OCI-LY1 (cell line): ENCODE data around the gene NISCH.

Experiments used
- H2AFZ ChIP-seq: fragments of 200-600 bp; sonication (generic), shearing (Covaris generic); 2 replicates; pipeline ENCODE4 v1.6.0; 2014; ENCODE audit warnings: antibody characterized with exemption, mild to moderate bottlenecking, low read length
- H3F3A ChIP-seq: fragments of 200-600 bp; sonication (generic), shearing (Covaris generic); 2 replicates; pipeline ENCODE4 v1.6.0; 2014; ENCODE audit warnings: mild to moderate bottlenecking, antibody characterized with exemption, low read length, moderate library complexity; ENCODE audit not compliant: insufficient read depth
- H3K27ac ChIP-seq: fragments of 200-600 bp; sonication (generic); 2 replicates; pipeline ENCODE4 v1.5.1; 2014; ENCODE audit warnings: low read length, mixed run types, mild to moderate bottlenecking, low read depth; ENCODE audit not compliant: poor library complexity, severe bottlenecking
- H3K27me3 ChIP-seq: fragments of 200-600 bp; sonication (generic); 2 replicates; pipeline ENCODE4 v1.6.0; 2014; ENCODE audit warnings: antibody characterized with exemption, mild to moderate bottlenecking, low read length, moderate library complexity; ENCODE audit not compliant: insufficient read depth
- H3K36me3 ChIP-seq: fragments of 200-600 bp; sonication (generic); 2 replicates; pipeline ENCODE4 v1.6.1; 2014; ENCODE audit warnings: mild to moderate bottlenecking, antibody characterized with exemption, low read length, moderate library complexity, mixed read lengths; ENCODE audit not compliant: insufficient read depth
- H3K4me1 ChIP-seq: fragments of 200-600 bp; sonication (generic); 2 replicates; pipeline ENCODE4 v1.5.1; 2014; ENCODE audit warnings: mild to moderate bottlenecking, low read length, moderate library complexity; ENCODE audit not compliant: insufficient read depth, severe bottlenecking
- H3K4me2 ChIP-seq: fragments of 200-600 bp; sonication (generic), shearing (Covaris generic); 2 replicates; pipeline ENCODE4 v1.6.1; 2014; ENCODE audit warnings: low read length
- H3K4me3 ChIP-seq: fragments of 200-600 bp; sonication (generic); 2 replicates; pipeline ENCODE4 v1.5.1; 2014; ENCODE audit warnings: low read length, low read depth, mild to moderate bottlenecking, mixed read lengths; ENCODE audit not compliant: poor library complexity, severe bottlenecking
- H3K79me2 ChIP-seq: fragments of 200-600 bp; shearing (Covaris generic); 2 replicates; pipeline ENCODE4 v1.6.1; 2016; ENCODE audit warnings: mixed run types, low read length, mixed read lengths; ENCODE audit not compliant: insufficient read depth
- H3K9ac ChIP-seq: fragments of 200-600 bp; sonication (generic), shearing (Covaris generic); 2 replicates; pipeline ENCODE4 v1.6.1; 2014; ENCODE audit warnings: mild to moderate bottlenecking, low read length, mixed read lengths
- H3K9me2 ChIP-seq: fragments of 200-600 bp; sonication (generic), shearing (Covaris generic); 2 replicates; pipeline ENCODE4 v1.6.1; 2014; ENCODE audit warnings: low read depth, mild to moderate bottlenecking, low read length, mixed read lengths
- H3K9me3 ChIP-seq: fragments of 200-600 bp; shearing (Covaris generic); 2 replicates; pipeline ENCODE4 v1.6.1; 2014; ENCODE audit warnings: low read length, mixed read lengths
- H4K20me1 ChIP-seq: fragments of 200-600 bp; sonication (generic), shearing (Covaris generic); 2 replicates; pipeline ENCODE4 v1.6.0; 2016; ENCODE audit warnings: mild to moderate bottlenecking, low read length; ENCODE audit not compliant: insufficient read depth
- CTCF ChIP-seq: fragments of 200-600 bp; sonication (generic), shearing (Covaris generic); IDR thresholded peaks from 2 replicates; pipeline ENCODE4 v1.5.1; 2017; ENCODE audit warnings: mild to moderate bottlenecking, antibody characterized with exemption, low read length, moderate library complexity, mixed read lengths
- EZH2 ChIP-seq: fragments of 200-600 bp; sonication (generic), shearing (Covaris generic); IDR thresholded peaks from 2 replicates; pipeline ENCODE4 v1.8.0; 2017; ENCODE audit warnings: borderline replicate concordance, mixed run types, mild to moderate bottlenecking, antibody characterized with exemption, low read length, moderate library complexity, mixed read lengths

NISCH gene

GRCh38 chr3:52456169-52456799, 880 bp downstream of the NISCH start:
- no peaks in the 10 kb centered on the region for H3F3A ChIP-seq
- H3K9me2 ChIP-seq: no peaks in the 10 kb centered on the region
- H3K4me3 ChIP-seq: peak overlapping the region; percentile 90
- H3K4me2 ChIP-seq: peak overlapping the region; percentile 93
- H3K27me3 ChIP-seq: no peaks in the 10 kb centered on the region
- no peaks in the 10 kb centered on the region for H4K20me1 ChIP-seq
- no peaks in the 10 kb centered on the region for H3K9me3 ChIP-seq
- H3K4me1 ChIP-seq: peaks cover 25% of the 10 kb centered on the region
- no peak for TF ChIP-seq EZH2
- no peak for TF ChIP-seq CTCF
- peaks cover 42% of the 10 kb centered on the region for H3K36me3 ChIP-seq
- 0 out of 2 replicates have a peak, but pooled peaks cover 4% of the 10 kb centered on the region for H3K79me2 ChIP-seq
- peak overlapping the region; percentile 98 for H3K9ac ChIP-seq
- peak overlapping the region; percentile 60 for H3K27ac ChIP-seq
- H2AFZ ChIP-seq: no peak overlapping the region

GRCh38 chr3:52456800-52457183, 1.4 kb downstream of the NISCH start:
- H4K20me1 ChIP-seq: no peaks in the 10 kb centered on the region
- TF ChIP-seq EZH2: no peak
- no peak for TF ChIP-seq CTCF
- no peaks in the 10 kb centered on the region for H3K9me2 ChIP-seq
- 0 out of 2 replicates have a peak, but pooled peaks cover 4% of the 10 kb centered on the region for H3K79me2 ChIP-seq
- H3K27me3 ChIP-seq: no peaks in the 10 kb centered on the region
- H3K9ac ChIP-seq: peak overlapping the region; percentile 98
- peak overlapping the region; percentile 93 for H3K4me2 ChIP-seq
- peaks cover 25% of the 10 kb centered on the region for H3K4me1 ChIP-seq
- no peaks in the 10 kb centered on the region for H3F3A ChIP-seq
- peaks cover 46% of the 10 kb centered on the region for H3K36me3 ChIP-seq
- no peaks in the 10 kb centered on the region for H3K9me3 ChIP-seq
- peak overlapping the region; percentile 60 for H3K27ac ChIP-seq
- H2AFZ ChIP-seq: no peak overlapping the region
- peak overlapping the region; percentile 90 for H3K4me3 ChIP-seq

- H3K9ac ChIP-seq: no peak overlapping the region
- H3K27me3 ChIP-seq: no peaks in the 10 kb centered on the region
- no peaks in the 10 kb centered on the region for H3F3A ChIP-seq
- no peak overlapping the region for H3K4me2 ChIP-seq
- H3K27ac ChIP-seq: no peak overlapping the region
- H3K9me2 ChIP-seq: no peaks in the 10 kb centered on the region
- H3K9me3 ChIP-seq: no peaks in the 10 kb centered on the region
- H3K4me3 ChIP-seq: no peak overlapping the region
- H2AFZ ChIP-seq: no peak overlapping the region
- peaks cover 59% of the 10 kb centered on the region for H3K36me3 ChIP-seq
- 0 out of 2 replicates have a peak, but pooled peaks cover 4% of the 10 kb centered on the region for H3K79me2 ChIP-seq
- H4K20me1 ChIP-seq: no peaks in the 10 kb centered on the region
- H3K4me1 ChIP-seq: peaks cover 25% of the 10 kb centered on the region
- no peak for TF ChIP-seq CTCF
- TF ChIP-seq EZH2: no peak
Measured at GRCh38 chr3:52458031-52458760, 2.8 kb downstream of the NISCH start.
